DMS79 treated with DMSO at 0.1 percent for 48 hours (cell line): Measurements from ENCODE around the gene ERFE.
A peak's percentile ranks its signal among the peaks of the same experiment; 100 is the strongest.
"Not testable (repeated sequence)": the region's sequence is repeated elsewhere in the genome, so short reads cannot be mapped to it uniquely, and the experiment has no call there.

Experiments used
- DNase-seq: peaks from one replicate; lab custom pipeline; 2025; lab: John Stamatoyannopoulos, UW

The ERFE gene

DNA sequence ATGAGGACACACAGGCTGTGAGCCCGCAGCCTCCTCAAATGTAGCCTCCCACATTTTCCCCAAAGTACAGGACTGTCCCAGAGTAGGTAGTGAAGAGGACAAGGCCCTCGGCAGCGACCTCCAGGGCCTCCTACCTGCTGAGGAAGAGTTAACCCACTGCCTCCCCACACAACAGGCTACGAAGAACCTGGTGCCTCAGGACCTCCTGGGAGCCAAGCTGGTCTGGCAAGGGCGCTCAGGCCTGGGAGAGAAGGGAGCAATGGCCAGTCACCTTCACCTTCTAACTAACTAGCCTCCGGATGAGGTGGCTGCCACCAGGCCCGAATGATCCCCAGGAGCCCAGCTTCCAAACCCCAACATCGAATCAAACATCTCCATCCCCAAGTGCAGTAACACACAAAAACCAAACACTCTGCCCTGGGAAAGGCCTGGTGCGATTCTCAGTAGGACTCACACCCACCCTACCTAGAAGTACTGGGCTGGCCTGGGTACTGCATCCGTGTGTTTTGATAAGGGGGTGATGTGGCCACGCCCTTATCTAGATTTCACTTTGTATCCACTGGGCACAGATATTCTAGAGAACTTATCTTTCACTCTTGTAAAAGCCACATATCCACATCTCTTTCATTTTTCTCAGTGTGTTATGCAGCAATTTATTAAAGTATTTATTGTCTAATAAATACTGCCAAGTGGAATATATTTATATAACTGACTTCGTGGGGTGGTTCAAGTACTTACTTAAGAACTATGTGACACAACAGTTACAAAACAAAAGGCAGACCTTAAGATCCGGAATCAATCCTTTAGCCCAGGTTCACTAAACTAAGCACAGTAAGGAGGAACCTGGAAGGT is 9.7 kb downstream of the ERFE start:
- no peak for DNase-seq

DNA sequence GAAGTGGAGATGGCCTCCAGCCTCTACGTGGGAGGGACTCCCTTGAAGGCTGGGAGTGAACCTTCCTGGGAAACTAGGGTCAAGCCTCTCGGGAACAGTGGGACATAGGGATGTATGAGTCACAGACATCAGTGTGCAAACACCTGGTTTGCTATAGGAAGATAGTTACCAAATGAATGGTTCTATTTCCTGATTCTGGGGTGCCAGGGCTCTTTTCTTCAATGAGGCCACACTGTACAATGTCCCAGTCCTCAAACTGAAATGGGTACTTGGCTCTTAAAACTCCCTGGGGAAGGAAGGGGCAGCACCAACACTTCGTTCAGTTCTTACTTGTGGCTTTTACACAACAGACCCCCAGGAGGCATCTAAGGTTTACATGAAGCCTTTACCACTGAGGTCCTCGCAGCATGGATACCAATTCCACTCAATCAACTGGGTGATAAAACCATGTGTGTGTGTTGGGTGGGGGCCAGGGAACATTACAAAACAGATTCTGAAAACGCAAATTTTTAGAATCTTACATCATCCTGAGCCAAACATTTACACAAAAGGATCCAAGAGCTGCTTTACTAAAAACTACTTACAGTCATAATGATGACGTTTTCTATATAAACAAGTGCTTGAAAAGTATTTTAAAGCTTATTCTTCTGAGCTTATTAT is 10.4 kb downstream of the ERFE start:
- no peak for DNase-seq

DNA sequence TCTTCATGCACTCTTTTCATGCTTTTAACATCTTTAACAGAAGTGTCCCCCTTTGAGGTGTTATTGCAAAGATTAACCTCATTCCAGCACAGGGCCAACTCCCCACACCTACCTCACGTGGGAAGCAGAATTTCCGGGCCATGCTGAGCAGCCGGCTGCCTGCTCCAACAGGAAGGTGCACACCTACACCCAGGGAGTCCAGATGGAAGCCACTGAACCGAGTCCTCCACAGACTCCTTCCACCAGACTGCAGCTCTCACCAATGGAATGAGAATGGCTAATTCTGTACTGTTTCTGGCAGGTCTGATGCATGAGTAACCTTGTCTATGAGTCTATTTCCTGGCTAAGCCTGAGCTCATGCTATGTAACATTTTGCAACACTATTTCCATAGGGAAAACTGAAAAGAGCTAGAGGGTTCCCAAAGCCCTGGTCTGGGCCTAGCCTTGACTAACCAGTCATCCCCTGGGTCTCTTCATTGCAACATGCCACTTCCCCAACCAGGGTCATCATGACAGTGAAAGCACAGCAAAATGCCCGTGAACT is 11.0 kb downstream of the ERFE start:
- no peak for DNase-seq

DNA sequence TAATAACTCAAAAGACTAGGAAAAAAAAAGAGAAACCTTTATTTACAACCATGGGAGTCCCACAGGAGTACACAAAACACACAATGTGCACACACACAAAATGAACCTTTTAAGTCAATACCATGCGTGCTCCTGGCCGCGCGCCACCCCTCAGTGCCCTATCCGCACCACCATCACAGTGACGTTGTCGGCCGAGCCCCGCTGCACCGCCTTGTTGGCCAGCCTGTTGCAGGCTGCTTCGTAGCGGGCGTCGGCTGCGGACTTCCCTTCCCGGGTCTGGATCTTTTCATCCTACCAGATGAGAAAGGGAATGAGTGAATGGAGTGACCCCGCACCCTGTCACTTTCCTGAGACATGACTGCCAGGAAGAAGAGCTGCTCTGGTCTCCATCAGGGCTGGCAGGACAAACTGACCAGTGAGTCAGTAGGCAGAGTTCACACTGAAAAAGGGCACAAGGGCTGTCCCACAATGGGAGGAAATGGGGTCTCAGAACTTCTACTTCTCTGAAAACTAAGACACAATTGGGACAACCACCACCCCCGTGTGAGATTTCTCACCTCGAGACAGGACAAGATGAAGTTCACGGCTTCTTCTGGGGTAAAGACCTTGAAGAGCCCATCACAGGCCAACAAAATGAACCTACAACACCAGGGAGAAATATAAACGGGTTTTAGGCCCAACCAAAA is 11.8 kb downstream of the ERFE start:
- no peak for DNase-seq

DNA sequence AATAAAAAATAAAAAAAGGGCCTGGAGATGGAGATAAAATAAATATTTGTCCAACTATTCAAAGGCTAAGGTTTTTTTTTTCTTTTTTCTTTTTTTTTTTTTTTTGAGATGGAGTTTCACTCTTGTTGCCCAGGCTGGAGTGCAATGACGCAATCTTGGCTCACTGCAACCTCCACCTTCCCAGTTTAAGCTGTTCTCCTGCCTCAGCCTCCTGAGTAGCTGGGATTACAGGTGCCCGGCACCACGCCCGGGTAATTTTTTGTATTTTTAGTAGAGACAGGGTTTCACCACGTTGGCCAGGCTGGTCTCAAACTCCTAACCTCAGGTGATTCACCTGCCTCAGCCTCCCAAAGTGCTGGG is 12.3 kb downstream of the ERFE start:
- DNase-seq: not testable (repeated sequence)

DNA sequence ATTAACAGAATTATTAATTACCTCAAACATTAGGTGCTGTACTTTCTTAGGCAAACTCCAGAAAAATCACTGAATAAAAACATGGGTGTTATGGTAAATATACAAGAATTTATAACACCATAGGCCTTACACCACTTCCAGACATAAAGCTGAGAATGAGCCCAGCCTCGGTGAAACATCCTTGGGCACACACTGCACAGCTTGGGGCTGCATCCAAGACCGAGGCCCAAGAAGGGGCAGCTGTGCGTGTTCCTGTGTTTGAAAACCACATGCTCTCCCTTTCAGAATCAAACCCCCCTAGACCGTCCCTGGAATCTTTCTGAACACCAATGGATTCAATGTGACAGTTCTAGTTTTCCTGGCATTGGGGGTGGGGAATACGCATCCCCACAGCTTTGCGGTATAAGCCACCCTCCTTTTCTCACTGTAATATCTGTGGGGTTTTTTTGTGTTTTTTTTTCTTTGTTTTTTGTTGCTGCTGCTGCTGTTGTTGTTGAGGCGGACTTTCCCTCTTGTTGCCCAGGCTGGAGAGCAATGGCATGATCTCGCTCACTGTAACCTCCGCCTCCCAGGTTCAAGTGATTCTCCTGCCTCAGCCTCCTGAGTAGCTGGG is 12.9 kb downstream of the ERFE start:
- DNase-seq: no peak

DNA sequence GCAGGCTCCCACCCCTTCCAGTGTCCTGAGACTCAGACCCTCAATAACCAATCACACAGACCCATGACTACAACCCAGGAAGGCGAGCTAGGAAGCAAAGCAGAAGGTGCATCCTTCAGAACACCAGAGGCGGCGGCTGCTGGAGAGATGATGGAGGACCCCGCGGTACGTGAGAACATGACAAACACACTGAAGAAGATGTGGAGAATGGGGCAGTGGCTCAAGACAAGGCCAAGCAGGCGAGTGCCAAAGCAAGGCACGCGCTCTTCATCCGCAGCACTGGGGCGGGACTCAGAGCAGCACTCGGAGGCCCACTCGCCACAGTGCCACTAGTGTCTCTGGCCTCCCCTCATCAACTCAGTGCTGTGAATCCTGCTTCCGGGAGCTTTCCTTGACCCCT is 13.7 kb downstream of the ERFE start:
- DNase-seq: no peak

DNA sequence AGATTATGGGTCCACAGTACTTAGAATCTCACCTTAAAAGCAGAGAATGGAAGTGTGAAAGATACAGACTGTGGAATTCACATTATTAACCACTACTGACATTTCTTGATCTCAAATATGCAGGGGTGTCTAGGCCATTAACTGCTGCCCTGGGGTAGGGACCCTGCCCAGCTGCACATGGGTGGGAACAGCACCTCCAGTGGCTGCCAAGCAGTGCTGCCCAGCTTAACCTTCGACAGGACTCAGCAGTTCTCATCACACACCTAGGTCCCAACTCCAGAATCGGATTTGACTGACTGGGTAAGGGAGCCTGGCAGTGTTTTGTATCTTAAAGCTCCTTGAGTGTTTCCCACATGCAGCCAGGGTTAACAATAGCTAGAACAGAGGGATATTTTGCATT is 14.9 kb downstream of the ERFE start:
- no peak for DNase-seq

DNA sequence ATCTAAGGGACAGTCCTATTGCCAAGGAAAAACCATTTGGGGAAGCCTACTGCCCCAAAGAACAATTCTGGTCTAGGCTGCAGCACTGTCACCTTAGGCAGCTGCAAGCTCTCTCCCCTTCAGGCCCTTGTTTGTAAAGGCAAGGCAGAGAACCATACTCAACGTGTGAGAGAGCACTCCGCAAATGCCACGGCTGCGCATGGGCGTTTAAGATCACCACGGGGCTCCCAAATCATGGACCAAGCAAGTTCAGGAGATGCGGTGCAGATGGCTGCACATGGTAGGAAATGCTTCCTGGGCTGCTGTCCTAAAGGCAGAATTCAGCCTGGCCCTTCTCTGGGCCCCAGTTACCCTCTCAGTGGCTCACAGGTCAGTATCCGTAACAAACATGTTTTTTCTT is 15.5 kb downstream of the ERFE start:
- DNase-seq: peak; percentile 48

DNA sequence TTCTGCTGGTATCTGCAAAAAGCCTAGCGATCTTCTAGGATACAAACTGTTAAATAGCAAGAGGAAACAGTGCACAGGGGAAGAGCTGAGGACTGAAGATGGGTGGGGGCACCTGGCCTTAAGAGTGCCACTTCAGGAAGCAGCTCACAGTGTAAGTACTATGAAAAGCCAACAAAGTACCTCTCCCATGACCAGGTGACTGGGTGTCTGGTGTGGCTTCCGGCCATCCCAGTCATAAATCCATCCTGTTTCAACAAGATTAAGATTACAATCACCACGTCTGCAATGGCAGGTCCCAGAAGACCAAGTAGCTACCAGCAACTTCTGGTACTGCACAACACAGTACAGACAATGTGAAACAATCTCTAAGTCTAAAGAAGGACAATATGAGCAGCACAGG is 15.9 kb downstream of the ERFE start:
- peak; percentile 86 for DNase-seq

DNA sequence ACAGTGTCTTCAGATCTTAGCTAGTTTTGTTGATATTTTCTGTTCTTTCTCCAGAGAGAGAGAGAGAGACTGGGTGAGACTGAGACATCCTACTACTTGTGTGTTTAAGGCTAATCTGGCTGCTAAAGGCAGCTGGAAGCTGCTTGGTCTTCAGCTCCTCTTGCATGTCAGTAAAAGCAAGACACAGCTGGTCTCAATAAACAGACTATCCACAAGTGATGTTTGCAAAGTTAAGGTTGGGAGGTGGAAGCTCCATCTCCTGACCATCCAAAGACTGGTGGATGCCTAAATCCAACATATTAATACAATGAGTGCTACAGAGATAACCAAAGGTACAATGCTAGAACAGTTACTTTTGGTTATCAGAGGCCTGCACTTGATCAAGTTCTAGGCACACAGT is 17.8 kb downstream of the ERFE start:
- no peak for DNase-seq

DNA sequence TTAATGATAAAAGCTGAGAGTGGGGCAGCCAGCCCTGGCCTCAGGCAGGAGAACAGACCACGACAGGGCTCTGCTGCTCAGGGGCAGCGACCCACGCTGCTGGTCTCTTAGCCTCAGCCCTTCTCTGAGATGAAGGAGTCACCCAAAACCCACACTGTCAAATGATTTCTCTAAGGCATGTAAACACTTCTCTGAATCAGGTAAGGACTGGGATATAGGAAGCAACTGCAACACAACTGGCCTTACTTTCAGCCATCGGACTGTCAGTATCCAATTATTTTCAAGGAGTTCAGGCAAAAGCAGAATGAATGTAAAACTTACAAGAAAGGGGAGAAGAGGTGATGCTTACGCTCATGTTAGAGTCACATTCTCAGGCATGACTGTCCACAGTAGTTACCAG is 21.8 kb downstream of the ERFE start:
- no peak for DNase-seq

DNA sequence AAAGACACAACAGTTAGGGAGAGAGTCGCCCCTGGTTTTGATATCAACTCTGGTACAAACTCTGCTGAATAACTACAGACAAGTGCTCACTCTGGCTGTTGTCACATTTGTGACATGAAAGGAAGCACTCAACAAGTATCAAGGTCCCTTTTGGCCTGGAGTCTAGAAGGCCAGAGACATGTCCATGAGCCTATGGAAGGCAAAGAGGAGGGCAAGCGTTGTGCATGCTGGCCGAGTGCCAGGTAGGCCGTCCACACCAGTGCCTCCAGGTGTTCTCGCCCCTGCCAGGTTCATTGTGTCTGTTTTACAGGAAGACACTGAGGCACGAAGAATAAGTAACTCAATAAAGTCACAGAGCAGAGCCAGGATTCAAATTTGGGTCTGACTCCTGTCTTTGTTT is 23.6 kb downstream of the ERFE start:
- DNase-seq: no peak

DNA sequence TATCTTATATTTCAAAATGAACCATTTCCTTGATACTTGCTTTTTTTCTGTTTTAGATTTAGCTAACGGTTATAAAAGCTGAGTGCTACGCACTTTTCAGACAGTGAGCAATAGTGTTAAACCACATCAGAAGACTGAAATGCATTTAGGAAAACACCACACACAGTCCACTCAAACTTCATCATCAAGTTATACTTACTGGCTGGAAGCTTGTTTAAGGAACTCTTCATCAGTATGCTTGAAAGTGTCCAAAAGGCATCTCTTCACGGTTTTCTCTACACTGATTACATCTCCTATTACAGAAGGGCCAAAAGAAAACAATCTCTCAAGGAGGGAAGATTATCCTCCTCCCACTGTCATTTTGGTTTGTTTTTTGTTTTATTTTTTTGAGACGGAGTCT is 25.1 kb downstream of the ERFE start:
- DNase-seq: no peak

DNA sequence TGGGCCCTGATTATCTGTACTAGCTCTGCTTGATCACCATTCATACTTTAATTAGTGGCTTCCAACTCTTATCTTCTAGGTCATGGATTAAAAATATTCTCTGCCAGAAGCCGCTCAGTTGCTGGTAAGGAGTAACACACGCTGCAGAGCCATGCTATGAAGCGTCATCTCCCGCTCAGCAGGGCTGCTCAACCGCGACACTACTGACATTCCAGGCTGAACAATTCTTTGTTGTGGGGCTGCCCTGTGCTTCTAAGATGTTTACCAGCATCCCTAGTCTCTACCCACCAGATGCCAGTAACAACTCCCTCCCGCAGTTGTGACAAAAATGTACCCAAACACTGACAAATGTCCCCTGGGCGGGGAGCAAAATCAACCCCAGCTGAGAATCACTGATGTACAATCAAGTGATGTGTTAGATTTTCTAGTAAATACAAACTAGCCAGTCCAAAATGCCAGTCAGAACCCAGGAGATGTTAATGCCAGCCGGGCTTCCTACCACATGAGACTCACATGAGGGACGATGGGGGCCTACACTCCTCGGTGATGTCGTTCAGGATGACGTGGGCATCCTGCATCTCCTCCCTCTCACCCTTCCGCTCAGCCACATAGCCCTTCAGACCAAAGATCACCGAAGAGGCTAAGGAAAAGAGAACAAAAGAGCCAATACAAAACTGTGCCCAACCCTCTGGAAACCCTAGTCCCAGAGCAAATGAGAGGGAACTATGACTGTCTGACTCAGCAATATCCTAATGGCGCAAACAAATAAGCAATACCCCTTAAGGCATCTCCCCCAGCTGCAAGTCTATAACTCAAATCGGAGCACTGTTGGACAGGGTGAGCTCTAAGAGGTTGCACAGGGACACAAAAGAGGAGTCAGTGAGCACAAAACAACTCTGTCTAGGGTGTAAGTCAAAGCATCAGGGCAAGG is 29.1 kb downstream of the ERFE start:
- DNase-seq: no peak

DNA sequence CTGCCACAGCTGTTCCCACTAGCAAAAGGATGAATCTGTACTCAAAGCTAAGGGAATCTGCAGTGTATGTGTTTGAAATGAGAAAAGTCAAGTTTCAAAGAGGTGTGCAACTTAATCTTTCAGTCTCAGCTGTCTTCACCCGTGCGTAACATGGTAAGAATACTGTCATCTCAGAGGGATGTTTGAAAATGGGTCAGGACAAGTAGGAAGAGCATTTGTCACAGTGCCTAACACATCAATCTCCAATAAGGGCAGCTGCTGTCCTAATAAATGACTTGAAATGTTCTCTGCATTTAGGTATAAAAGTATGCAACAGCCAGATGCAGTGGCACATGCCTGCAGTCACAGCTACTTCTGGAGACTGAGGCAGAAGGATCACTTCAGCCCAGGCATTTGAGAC is 31.7 kb downstream of the ERFE start:
- DNase-seq: no peak

DNA sequence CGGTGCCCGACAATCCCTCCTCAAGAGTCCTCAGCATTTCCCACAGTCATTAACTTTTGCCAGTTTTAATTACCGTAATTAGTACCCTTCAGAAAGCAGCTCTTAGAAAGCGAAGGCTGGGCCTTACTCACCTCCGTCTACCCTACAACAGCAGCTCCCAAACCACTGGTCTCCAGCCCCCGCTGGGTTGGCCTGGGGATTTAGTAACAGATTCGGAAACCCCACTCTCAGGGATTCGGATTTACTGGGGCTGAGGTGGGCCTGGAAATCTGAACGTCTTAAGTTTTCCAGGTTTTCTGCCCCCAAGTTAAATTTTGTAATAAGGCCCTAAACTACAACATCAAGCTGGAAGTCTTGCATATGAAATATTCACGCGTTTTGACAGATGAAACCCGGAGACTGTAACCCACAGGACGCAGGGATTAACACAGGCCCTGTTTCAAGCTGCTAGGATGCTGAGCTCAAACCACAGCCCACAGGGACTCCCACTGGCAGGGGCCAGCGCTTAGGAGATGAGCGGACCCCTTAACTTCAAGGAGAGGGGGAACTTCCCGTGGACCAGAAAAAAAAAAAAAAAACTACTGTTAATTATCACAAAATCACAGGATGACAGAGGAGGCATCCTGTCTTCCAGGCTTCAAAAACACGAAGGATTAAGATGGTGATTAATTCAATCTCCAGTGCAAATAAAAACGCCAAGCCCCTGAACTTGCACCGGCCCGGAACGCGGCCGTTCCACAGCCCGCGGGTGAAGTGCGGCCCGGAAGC is 43.7 kb downstream of the ERFE start:
- peak; percentile 7 for DNase-seq

DNA sequence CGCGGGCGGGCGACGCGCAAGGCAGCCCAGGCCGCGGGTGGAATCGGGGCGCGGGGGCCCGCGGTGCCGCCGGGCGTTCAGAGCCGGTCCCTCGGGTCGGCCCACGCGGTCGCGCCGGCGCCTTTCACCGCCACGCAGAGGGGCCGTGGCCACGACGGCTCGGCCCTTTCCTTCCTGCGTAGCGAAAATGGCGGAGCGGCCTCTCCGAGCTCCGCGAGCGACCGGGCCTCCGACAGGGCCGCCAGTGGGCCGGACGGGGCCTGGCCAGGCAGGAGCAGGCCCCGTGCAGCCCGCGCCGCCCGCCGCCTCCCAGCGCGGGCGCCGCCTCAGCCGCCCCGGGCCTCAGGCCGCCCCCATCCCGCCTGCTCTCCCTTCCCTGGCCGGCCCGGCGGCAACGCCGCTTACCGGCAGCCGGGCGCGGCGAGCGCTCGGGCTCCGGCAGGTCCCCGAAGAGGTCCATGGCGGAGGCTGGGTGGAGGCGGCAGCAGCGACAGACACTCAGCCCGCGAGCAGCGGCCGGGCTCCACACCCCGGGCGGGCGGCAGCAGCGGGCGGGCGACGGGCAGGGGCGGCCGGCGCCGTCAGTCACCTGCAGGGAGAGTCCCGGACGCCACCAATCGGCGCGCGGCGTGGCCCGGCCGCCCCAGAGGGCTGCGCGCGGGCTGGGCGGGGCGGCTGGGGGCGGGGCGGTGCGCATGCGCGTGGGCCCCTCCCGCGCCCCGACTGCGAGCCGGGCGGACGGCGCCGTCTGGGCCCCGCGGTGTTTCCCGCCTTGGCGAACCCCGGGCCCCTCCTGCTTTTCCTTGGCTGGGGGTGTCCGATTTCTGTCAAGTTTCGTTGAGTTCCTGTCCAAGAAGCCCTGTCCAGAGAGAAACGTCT is 44.6 kb downstream of the ERFE start, which contains the start of gene ILKAP:
Gene ILKAP (minus strand): TSS at position 602 of the 879 bp plus-strand sequence. CDS start 142 bp downstream, at position 460.
- DNase-seq: peak; percentile 72

DNA sequence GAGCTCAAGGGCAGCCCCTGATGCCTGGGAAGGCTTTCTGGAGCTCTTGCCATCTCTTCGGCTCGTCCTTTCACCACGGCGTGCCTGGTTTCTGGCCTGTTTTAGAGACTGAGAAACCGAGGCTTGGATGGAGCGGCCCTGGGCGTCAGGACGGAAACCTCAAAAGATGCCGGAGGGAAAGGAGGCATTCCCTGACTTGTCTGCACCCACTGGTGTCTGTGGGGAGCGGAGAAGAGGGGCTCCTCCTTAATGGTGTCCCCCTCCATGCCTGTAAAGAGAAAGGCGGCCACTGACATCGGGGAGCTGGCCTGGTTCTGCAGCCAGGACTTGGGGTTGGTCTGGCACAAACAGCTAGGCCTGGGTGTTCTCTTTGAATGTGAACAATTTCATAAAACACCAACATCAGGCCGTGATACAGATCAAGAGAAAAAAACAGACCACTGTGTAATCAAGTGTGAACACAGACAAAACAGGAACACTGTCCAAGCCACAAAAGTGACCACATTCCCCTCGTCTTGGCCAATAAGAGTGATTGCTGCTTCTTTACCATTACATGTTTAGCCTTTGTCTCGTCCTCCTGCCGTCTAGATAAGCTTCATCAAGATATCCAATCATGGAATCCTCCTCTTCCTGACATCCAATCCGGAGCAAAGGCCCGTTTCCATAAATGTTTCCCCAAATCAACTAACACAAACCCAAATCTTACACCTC is 45.4 kb downstream of the ERFE start:
- no peak for DNase-seq
